Activated CD8-positive, alpha-beta T cell treated with anti-CD3 and anti-CD28 coated beads, Interleukin-2, amount 10 ng/mL, durations not matched to agents 7 days and 5 days (primary cell): Measurements from ENCODE around the gene MAN1A2. TPM values are rescaled to one million over a fixed set of nuclear protein-coding genes. Genes with fewer than 3 reads are reported as not detected.
A peak's percentile ranks its signal among the peaks of the same experiment; 100 is the strongest.
"Not testable (repeated sequence)": the region's sequence is repeated elsewhere in the genome, so short reads cannot be mapped to it uniquely, and the experiment has no call there.

Experiments
- ATAC-seq: fragments of 150-1000 bp; cut with Tn5 transposase; one replicate; pipeline ENCODE4 v1.10.0; 2021; ENCODE audit warnings: moderate library complexity
- CTCF ChIA-PET: fragments of 350-600 bp; sonication (Branson Sonifier 250); formaldehyde crosslinking; loops from one replicate; lab custom pipeline; 2021; ENCODE audit warnings: antibody characterized with exemption; lab: Charles Lee
- POLR2A ChIA-PET: fragments of 350-600 bp; sonication (Branson Sonifier 250); formaldehyde crosslinking; loops from one replicate; lab custom pipeline; 2021; ENCODE audit warnings: antibody characterized with exemption; lab: Charles Lee
- DNase-seq: peaks from one replicate; pipeline ENCODE4 v3.0.0-alpha.2; 2020
- H3K27ac Mint-ChIP-seq: one replicate; pipeline ENCODE4 v1.8.0; 2021; ENCODE audit warnings: mild to moderate bottlenecking, mixed read lengths
- H3K27me3 Mint-ChIP-seq: one replicate; pipeline ENCODE4 v1.8.0; 2021; ENCODE audit warnings: low read depth, mixed read lengths
- H3K36me3 Mint-ChIP-seq: one replicate; pipeline ENCODE4 v1.8.0; 2021; ENCODE audit warnings: low read depth, mixed read lengths
- H3K4me1 Mint-ChIP-seq: one replicate; pipeline ENCODE4 v1.8.0; 2021; ENCODE audit warnings: low read depth, mixed read lengths
- H3K4me3 Mint-ChIP-seq: one replicate; pipeline ENCODE4 v1.8.0; 2021; ENCODE audit warnings: mild to moderate bottlenecking, mixed read lengths
- H3K9me3 Mint-ChIP-seq: one replicate; pipeline ENCODE4 v1.8.0; 2022; ENCODE audit warnings: mixed read lengths; ENCODE audit not compliant: insufficient read depth
- total RNA-seq, 2 experiments: library from RNA; stranded (reverse); gene quantifications; one replicate each; pipeline ENCODE4 v1.2.3, GENCODE V29; 2021

Gene MAN1A2
- total RNA-seq, 2 experiments from 2014 or later = 32.8 to 33.2 TPM

DNA sequence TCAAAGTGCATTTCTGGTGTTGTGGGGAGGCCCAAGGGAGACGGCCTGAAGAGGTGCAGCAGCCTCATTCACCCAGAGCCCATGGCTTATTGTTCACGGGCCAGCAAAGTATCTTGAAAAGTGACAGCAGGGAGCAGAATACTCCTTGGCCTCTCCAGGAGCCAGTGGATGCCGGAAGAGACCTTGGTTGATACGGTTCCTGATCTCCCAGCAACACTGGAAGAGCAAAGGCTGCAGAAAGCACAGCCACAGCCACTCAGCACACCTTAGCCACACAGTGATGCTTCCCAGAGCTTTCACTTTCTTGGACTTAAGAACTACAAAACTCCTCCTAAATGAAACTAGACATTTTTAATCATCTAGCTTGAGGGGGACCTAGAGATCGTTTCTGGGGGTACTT, 174.3 kb downstream of the MAN1A2 start:
- Mint-ChIP-seq H3K36me3 (no peaks in the 10 kb centered on the region), H3K9me3 (no peaks in the 10 kb centered on the region), H3K27ac (no peak overlapping the region), H3K27me3 (peaks cover 8% of the 10 kb centered on the region), H3K4me3 (no peak overlapping the region), H3K4me1 (peaks cover 15% of the 10 kb centered on the region)
- DNase-seq (no peak), ATAC-seq (no peak)
- ChIA-PET POLR2A (no interaction called here), CTCF (interaction anchor here (0.9 to 16.0 kb wide), 6 partner anchors 16 to 213 kb away, joined by 3 to 320 read pairs (median 4); no protein-coding TSS in a partner anchor)

DNA sequence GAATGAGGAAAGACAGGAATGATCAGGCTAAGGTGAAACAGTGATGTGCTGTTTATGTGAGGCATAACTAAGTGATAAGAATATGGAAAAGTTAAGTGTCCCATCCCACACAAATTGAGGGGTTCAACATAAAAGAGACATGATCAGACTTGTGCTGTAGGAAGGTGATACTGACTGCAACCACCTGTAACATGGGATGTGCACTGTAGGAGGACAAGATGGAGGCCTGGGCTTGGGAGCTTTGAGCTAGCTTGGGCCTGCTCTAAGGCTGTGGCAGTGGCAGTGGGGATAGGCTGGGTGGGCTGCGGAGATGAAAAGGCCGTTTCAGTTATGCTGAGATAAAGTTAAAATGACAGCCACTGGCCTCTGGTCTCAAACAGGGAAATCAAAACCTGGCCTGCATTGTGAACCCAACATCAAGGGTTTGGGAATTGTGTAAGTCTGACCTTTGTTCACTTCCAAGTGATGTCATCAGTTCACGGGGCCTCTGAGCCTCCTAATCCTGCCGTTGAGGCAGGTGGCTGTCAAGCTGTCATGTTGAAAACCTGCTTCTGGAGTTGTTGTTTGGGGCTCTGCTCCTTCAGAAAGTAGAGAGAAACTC, 177.4 kb downstream of the MAN1A2 start:
- CTCF ChIA-PET = interaction anchor here (1.1 to 16.0 kb wide), 3 partner anchors 9 to 210 kb away, joined by 3 to 320 read pairs (median 54); no protein-coding TSS in a partner anchor
- ATAC-seq (no peak), DNase-seq (no peak)
- peaks cover 14% of the 10 kb centered on the region for H3K27me3 Mint-ChIP-seq
- H3K36me3 Mint-ChIP-seq = no peaks in the 10 kb centered on the region
- POLR2A ChIA-PET = no interaction called here
- no peak overlapping the region for H3K4me3 Mint-ChIP-seq
- no peak overlapping the region for H3K27ac Mint-ChIP-seq
- H3K9me3 Mint-ChIP-seq = no peaks in the 10 kb centered on the region
- H3K4me1 Mint-ChIP-seq = peaks cover 15% of the 10 kb centered on the region

DNA sequence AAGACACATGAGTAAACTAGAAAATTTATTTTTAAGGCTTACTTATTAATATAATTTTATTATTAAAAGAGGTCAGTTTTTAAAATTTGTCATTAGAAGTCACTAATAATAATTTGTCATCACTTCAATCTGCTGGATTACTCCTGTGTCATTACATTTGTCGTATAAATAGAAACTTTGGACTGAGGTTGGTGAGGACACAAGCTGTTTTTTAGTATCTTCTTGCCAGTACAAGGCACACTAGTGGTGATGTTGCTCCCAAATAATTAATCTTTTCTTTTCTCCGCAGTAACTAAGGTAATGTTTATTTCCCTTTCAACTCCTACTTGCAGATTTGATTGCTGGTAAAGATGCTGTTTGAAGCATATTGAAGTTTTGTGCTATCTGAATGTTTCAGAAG, 179.2 kb downstream of the MAN1A2 start:
- ATAC-seq = no peak
- Mint-ChIP-seq H3K27ac (no peak overlapping the region), H3K36me3 (no peaks in the 10 kb centered on the region), H3K9me3 (no peaks in the 10 kb centered on the region), H3K27me3 (peaks cover 14% of the 10 kb centered on the region), H3K4me1 (peaks cover 3% of the 10 kb centered on the region), H3K4me3 (no peak overlapping the region)
- POLR2A ChIA-PET = no interaction called here
- no peak for DNase-seq
- CTCF ChIA-PET = interaction anchor here (8.5 to 16.0 kb wide), 2 partner anchors 11 to 208 kb away, joined by 54 to 320 read pairs; no protein-coding TSS in a partner anchor

DNA sequence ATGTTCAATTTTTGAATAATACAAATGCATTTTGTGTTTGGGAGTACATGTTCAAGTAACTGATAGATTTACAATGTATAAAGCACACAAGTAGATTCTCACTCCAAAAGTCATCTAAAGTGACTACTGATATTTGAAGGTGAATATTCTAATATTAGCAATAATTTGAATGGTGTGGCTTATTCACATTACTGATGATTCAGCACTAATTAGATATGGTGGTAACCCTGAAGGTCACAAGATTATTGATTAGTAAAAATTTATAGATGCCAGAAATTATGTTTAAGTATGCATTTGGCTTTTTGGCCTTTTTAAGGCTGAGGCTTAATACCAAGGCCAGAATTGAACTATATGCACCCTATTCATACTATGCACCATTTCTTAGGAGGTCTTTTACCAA, 186.2 kb downstream of the MAN1A2 start:
- no peaks in the 10 kb centered on the region for H3K36me3 Mint-ChIP-seq
- CTCF ChIA-PET = no interaction called here
- peaks cover 17% of the 10 kb centered on the region for H3K27me3 Mint-ChIP-seq
- ATAC-seq = no peak
- H3K27ac Mint-ChIP-seq = no peak overlapping the region
- DNase-seq = no peak
- H3K9me3 Mint-ChIP-seq = no peaks in the 10 kb centered on the region
- H3K4me1 Mint-ChIP-seq = peaks cover under 1% of the 10 kb centered on the region
- POLR2A ChIA-PET = no interaction called here
- H3K4me3 Mint-ChIP-seq = no peak overlapping the region

DNA sequence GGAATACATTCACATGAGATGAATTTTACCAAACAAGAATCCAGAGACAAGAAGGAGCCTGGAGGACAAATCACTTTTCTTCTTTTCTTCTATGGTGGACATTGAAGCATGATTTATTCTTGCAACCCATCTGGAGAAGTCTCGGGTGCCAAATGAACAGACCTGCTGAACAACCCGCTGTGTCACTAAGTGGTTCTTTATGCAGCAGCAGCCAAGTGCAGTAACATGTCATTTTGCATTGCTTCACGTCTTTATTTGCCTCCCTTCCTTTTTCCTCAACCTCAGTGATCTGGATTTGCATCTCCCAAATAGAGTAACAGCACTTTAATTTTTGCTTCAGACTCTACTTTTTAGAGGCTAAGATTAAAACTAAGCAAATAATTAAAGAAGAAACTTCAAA, 188.6 kb downstream of the MAN1A2 start:
- DNase-seq (no peak), ATAC-seq (no peak)
- H3K4me3 Mint-ChIP-seq = no peak overlapping the region
- H3K36me3 Mint-ChIP-seq = no peaks in the 10 kb centered on the region
- POLR2A ChIA-PET = no interaction called here
- H3K27me3 Mint-ChIP-seq = peaks cover 15% of the 10 kb centered on the region
- H3K27ac Mint-ChIP-seq = no peak overlapping the region
- peaks cover 5% of the 10 kb centered on the region for H3K9me3 Mint-ChIP-seq
- CTCF ChIA-PET = interaction anchor here (1.1 kb wide), 2 partner anchors 20 to 21 kb away, joined by 3 to 7 read pairs; no protein-coding TSS in a partner anchor
- H3K4me1 Mint-ChIP-seq = peaks cover 5% of the 10 kb centered on the region

DNA sequence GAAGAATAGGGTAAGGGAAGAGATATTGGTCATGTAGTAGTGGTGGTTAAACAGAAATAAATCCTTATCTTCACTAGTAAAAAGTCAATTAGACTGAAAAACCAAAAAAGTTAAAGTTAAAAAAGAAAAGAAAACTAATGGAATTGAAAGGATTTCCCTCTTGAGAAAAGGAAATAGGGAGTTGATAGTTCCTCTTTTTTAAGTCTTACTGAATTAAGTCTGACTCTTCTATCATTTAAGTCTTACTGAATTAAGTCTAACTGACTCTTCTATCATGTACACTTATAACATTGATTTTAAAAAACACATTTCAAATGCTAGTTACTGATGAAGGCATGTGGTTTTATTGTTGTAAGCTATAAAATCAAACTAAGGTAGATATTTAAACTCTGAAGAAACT, 189.1 kb downstream of the MAN1A2 start:
- CTCF ChIA-PET = interaction anchor here (1.1 kb wide), 1 partner anchor 21 kb away, joined by 7 read pairs; no protein-coding TSS in a partner anchor
- no peak for ATAC-seq
- H3K4me3 Mint-ChIP-seq = no peak overlapping the region

DNA sequence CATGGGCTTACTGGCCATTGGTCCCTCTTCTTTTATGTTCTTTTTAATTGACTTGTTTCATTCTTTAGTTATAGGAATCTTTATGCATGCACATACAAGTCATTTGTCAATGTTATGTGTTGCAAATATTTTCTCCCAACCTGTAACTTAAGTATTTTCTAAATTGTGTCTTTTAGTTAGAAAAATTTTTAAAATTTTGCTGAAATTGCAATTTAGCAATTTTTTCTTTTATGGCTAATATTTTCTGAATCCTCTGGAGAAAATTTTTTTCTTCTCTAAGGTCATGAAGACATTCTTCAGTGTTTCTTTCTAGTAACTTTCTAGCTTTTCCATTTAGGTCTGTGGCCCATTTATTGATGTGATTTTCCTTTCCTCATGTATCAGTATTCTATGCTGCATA, 189.7 kb downstream of the MAN1A2 start:
- ATAC-seq (no peak), DNase-seq (no peak)
- Mint-ChIP-seq H3K4me1 (peaks cover 5% of the 10 kb centered on the region), H3K27me3 (peaks cover 15% of the 10 kb centered on the region), H3K36me3 (no peaks in the 10 kb centered on the region), H3K4me3 (no peak overlapping the region), H3K27ac (no peak overlapping the region), H3K9me3 (peaks cover 5% of the 10 kb centered on the region)
- ChIA-PET CTCF (interaction anchor here (0.5 to 1.1 kb wide), 3 partner anchors 15 to 197 kb away, joined by 3 to 7 read pairs (median 3); no protein-coding TSS in a partner anchor), POLR2A (no interaction called here)

More for the DNA sequence above, 189.1 kb downstream of the MAN1A2 start:
- Mint-ChIP-seq H3K9me3 (peaks cover 5% of the 10 kb centered on the region), H3K27ac (no peak overlapping the region), H3K4me1 (peaks cover 5% of the 10 kb centered on the region), H3K36me3 (no peaks in the 10 kb centered on the region), H3K27me3 (peaks cover 15% of the 10 kb centered on the region)
- POLR2A ChIA-PET = no interaction called here
- no peak for DNase-seq

DNA sequence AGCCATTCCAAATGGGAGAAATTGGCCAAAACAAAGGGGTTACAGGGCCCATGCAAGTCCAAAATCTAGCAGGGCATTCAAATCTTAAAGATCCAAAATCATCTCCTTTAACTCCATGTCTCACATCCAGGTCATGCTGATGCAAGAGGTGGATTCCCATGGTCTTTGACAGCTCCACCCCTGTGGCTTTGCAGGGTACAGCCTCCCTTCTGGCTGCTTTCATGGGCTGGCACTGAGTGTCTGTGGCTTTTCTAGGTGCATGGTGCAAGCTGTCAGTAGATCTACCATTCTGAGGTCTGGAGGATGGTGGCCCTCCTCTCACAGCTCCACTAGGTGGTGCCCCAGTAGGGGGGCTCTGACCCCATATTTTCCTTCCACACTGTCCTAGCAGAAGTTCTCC, 191.2 kb downstream of the MAN1A2 start:
- DNase-seq = peak; percentile 20
- H3K36me3 Mint-ChIP-seq, H3K9me3 Mint-ChIP-seq, H3K4me1 Mint-ChIP-seq, POLR2A ChIA-PET, ATAC-seq, H3K4me3 Mint-ChIP-seq, H3K27ac Mint-ChIP-seq: not testable (repeated sequence)
- peaks cover 13% of the 10 kb centered on the region for H3K27me3 Mint-ChIP-seq
- CTCF ChIA-PET = interaction anchor here (1.5 kb wide), 1 partner anchor 116 kb away, joined by 4 read pairs; no protein-coding TSS in a partner anchor

DNA sequence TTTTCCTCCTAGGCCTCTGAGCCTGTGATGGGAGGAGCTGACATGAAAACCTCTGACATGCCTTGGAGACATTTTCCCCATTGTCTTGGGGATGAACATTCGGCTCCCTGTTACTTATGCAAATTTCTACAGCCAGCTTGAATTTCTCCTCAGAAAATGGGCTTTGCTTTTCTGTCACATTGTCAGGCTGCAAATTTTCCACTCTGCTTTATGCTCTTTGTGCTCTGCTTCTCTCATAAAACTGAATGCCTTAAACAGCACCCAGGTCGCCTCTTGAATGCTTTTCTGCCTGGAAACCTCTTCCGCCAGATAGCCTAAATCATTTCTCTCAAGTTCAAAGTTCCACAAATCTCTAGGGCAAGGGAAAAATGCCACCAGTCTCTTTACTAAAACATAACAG, 191.9 kb downstream of the MAN1A2 start:
- Mint-ChIP-seq H3K27me3 (peaks cover 13% of the 10 kb centered on the region), H3K9me3 (peaks cover 5% of the 10 kb centered on the region), H3K36me3 (no peaks in the 10 kb centered on the region), H3K4me1 (peaks cover 5% of the 10 kb centered on the region), H3K27ac (no peak overlapping the region), H3K4me3 (no peak overlapping the region)
- POLR2A ChIA-PET = no interaction called here
- CTCF ChIA-PET = interaction anchor here (1.5 kb wide), 1 partner anchor 115 kb away, joined by 4 read pairs; no protein-coding TSS in a partner anchor
- ATAC-seq (no peak), DNase-seq (no peak)

DNA sequence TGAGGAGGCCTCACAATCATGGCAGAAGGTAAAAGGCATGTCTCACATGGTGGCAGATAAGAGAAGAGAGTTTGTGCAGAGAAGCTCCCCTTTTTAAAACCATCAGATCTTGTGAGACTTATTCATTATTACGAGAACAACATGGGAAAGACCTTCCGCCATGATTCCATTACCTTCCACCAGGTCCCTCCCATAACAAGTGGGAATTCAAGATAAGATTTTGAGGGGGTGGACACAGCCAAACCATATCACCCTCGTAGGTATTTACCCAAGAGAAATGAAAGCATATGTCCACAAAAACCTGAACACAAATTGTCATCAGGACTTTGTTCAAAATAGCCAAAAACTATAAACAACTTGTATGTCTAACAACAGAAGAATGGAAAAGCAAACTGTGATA, 192.7 kb downstream of the MAN1A2 start:
- Mint-ChIP-seq H3K27me3 (peaks cover 11% of the 10 kb centered on the region), H3K36me3 (no peaks in the 10 kb centered on the region), H3K9me3 (peaks cover 5% of the 10 kb centered on the region), H3K4me1 (peaks cover 9% of the 10 kb centered on the region), H3K4me3 (no peak overlapping the region), H3K27ac (no peak overlapping the region)
- no peak for ATAC-seq
- CTCF ChIA-PET = interaction anchor here (1.3 kb wide), 1 partner anchor 24 kb away, joined by 4 read pairs; no protein-coding TSS in a partner anchor
- POLR2A ChIA-PET = no interaction called here
- DNase-seq = no peak

DNA sequence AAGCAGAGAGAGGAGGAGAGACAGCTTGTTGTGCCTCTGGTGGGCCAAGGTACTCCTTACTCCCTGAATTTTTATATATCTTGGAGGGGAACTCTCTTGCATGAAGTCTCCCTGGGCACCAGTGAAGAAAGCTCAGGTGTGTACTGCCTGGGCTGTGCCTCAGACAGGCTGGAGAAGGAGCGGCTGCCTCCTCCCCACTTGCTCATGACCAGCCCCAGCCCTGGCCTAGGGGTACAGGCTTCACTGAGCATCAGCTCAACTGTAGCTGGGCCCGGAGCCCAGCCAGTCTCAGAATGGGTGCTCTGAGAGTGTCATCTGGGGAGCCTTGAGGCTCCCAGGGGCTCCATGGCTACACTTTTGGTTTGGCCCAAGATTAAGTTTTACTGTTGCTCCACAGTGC, 193.8 kb downstream of the MAN1A2 start:
- Mint-ChIP-seq H3K36me3 (no peaks in the 10 kb centered on the region), H3K4me1 (peaks cover 9% of the 10 kb centered on the region), H3K27me3 (peaks cover 4% of the 10 kb centered on the region), H3K27ac (no peak overlapping the region), H3K4me3 (no peak overlapping the region), H3K9me3 (peaks cover 5% of the 10 kb centered on the region)
- no peak for ATAC-seq
- DNase-seq = no peak
- POLR2A ChIA-PET = no interaction called here
- CTCF ChIA-PET = interaction anchor here (1.0 to 1.3 kb wide), 2 partner anchors 25 to 26 kb away, joined by 4 to 5 read pairs; no protein-coding TSS in a partner anchor

DNA sequence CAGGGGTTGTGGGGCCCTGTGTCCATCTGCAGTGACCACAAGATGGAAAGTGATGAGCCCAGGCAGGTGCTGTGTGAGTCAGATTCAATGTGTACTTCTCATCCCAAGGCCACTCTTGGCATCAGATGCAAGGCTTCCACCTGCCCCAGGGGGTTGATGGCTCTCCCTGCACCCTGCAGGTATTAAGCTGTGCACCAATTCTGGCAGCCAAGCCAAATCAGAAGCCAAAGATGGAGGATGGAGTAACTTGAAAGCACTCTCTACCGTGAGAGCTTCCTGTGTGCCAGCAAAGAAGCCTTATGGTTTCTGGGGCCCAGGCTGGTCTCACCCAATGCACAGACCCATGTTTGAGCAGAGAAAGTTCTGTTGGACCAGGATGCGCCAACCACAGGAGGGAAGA, 194.3 kb downstream of the MAN1A2 start:
- H3K9me3 Mint-ChIP-seq = peaks cover 5% of the 10 kb centered on the region
- ATAC-seq (no peak), DNase-seq (no peak)
- H3K27me3 Mint-ChIP-seq = peaks cover 4% of the 10 kb centered on the region
- H3K4me1 Mint-ChIP-seq = peaks cover 9% of the 10 kb centered on the region
- ChIA-PET CTCF (interaction anchor here (1.0 kb wide), 1 partner anchor 27 kb away, joined by 5 read pairs; no protein-coding TSS in a partner anchor), POLR2A (interaction anchor here (1.0 kb wide), 1 partner anchor 10 kb away, joined by 3 read pairs; no protein-coding TSS in a partner anchor)
- no peaks in the 10 kb centered on the region for H3K36me3 Mint-ChIP-seq
- no peak overlapping the region for H3K4me3 Mint-ChIP-seq
- H3K27ac Mint-ChIP-seq = no peak overlapping the region
